Heart left ventricle (tissue), 16 donors: Measurements from ENCODE around the gene GRK3. TPM values are rescaled to one million over a fixed set of nuclear protein-coding genes. Genes with fewer than 3 reads are reported as not detected.

Source experiments
- ATAC-seq, 4 donors: fragments of 200-7000 bp; cut with Tn5 transposase; one replicate each; pipeline ENCODE4 v1.9.1; 2020 to 2022; ENCODE audit warnings: moderate library complexity in 4 of 4, mild to moderate bottlenecking in 3 of 4, moderate number of reproducible peaks in 1 of 4
- DNase-seq, 5 donors: peaks; one replicate each; pipeline ENCODE4 v3.0.0-alpha.2; 2020
- H3K27ac ChIP-seq, 12 donors: fragments of 200-600 bp; sonication (generic) in 4 of 12; one replicate each; pipeline versions ENCODE4 v1.5.0 to v1.8.0; 2016 to 2022; ENCODE audit warnings: mild to moderate bottlenecking in 2 of 12
- H3K27me3 ChIP-seq, 9 donors: fragments of 200-600 bp; sonication (generic) in 2 of 9; one replicate each; pipeline versions ENCODE4 v1.5.1 to v1.8.0; 2016 to 2022; ENCODE audit warnings: mild to moderate bottlenecking in 3 of 9
- H3K36me3 ChIP-seq, 9 donors: fragments of 200-600 bp; sonication (generic) in 2 of 9; one replicate each; pipeline versions ENCODE4 v1.5.0 to v1.8.0; 2018 to 2022; ENCODE audit warnings: mild to moderate bottlenecking in 2 of 9
- H3K4me1 ChIP-seq, 12 donors: fragments of 200-600 bp; sonication (generic) in 4 of 12; one replicate each; pipeline versions ENCODE4 v1.5.0 to v1.8.0; 2016 to 2022; ENCODE audit warnings: mild to moderate bottlenecking in 3 of 12
- H3K4me3 ChIP-seq, 12 donors: fragments of 200-600 bp; sonication (generic) in 4 of 12; one replicate each; pipeline versions ENCODE4 v1.5.0 to v1.8.0; 2017 to 2022; ENCODE audit warnings: mild to moderate bottlenecking in 9 of 12, moderate library complexity in 4 of 12
- H3K9me3 ChIP-seq, 12 donors: fragments of 200-600 bp; sonication (generic) in 4 of 12; one replicate each; pipeline versions ENCODE4 v1.5.0 to v1.8.0; 2016 to 2022; ENCODE audit warnings: mild to moderate bottlenecking in 1 of 12
- CTCF ChIP-seq, 12 donors: fragments of 200-600 bp; sonication (generic) in 4 of 12; IDR thresholded peaks; one replicate each; pipeline versions ENCODE4 v1.5.0 to v1.8.0; 2018 to 2022; ENCODE audit warnings: antibody characterized with exemption in 12 of 12, mild to moderate bottlenecking in 5 of 12
- POLR2A ChIP-seq, 2 donors: fragments of 450-650 bp; IDR thresholded peaks; one replicate each; pipeline ENCODE4 v1.6.1; 2017; ENCODE audit warnings: antibody characterized with exemption in 2 of 2, mild to moderate bottlenecking in 2 of 2, moderate library complexity in 2 of 2
- WGBS, 4 donors: extraction: QIAGEN DNeasy Blood & Tissue Kit in 2 of 4; methylation state at CpG; one replicate each; pipeline versions ENCODE4 v1.1.5 to v1.1.7; 2013 to 2018; 5-methylcytosine and 5-hydroxymethylcytosine counted together
- intact Hi-C, 10 donors: fragments of 100-400 bp; cut with DNase I; formaldehyde crosslinking; loops; one replicate each; pipeline versions ENCODE4 v1.11.1 to v1.14.2; 2022
- polyA plus RNA-seq, 2 donors: library from polyadenylated mRNA; stranded (reverse); fragments of 200-250 nt; gene quantifications; one replicate each; pipeline ENCODE4 v1.2.3, GENCODE V29; 2013
- total RNA-seq, 9 donors: library from RNA; depleted of rRNA in 2 of 9; stranded (reverse); fragments of >200 nt in 2 of 9; fragmentation: NEBNext Ultra II Directional in 3 of 9; extraction: Animal tissue kit (Norgen Biotek cat#: 25700) in 3 of 9; gene quantifications; one replicate each; pipeline versions ENCODE4 v1.1.0 to v1.2.4, GENCODE V29; 2016 to 2023
- donor health status: ischemic (EF 13 %, LVEDD 7.1; RV severe dilation, severe dysfunction).
- donor health status: healthy with polysubstance abuse.
- donor health status: DM: no; HTN: yes; CAD: no.
- donor health status: DM: no; HTN: no; CAD: no.
- donor health status: ischemic (EF 25% LVEDD 6.9; RV normal size, moderate dysfunction).
- donor health status: ischemic (EF 25% LVEDD 5.7; RV mildly dilated, moderate dysfunction).
- donor health status: healthy.
- donor health status: DM: yes; HTN: yes; CAD: no.
- donor health status: ischemic (EF 35%, LVEDD 5.7; RV mildly dilated, moderate dysfunction).
- donor health status: nonischemic (EF 11% LVEDD 7.7; RV severe dilation, severe dysfunction).
- donor health status: DM: yes; HTN: yes; CAD: no.
- donor health status: PGD.
- donor health status: ischemic (EF 29% LVEDD 5.4; RV normal size, mild dysfunction).
- donor health status: nonischemic (EF 23%, LVEDD 6.1; RV moderate dilation, normal function).

Gene GRK3
- total and polyA plus RNA-seq, 11 donors: 1.1 to 16.2 (median 5.9) TPM

GRCh38 chr22:25553131-25553530 lies 11.3 kb upstream of the GRK3 start:
- Histone ChIP-seq H3K36me3 (no peaks in the 10 kb centered on the region), H3K4me3 (no peak overlapping the region), H3K4me1 (peaks cover 0 to 20% (median 0%) of the 10 kb centered on the region in 12 donors), H3K27ac (no peak overlapping the region), H3K27me3 (no peaks in the 10 kb centered on the region), H3K9me3 (peaks cover 0 to 7% (median 0%) of the 10 kb centered on the region in 12 donors)
- DNase-seq: no peak
- no peak for TF ChIP-seq CTCF (IDR thresholded peaks at IDR 0.05)
- TF ChIP-seq POLR2A (IDR thresholded peaks at IDR 0.05): no peak
- intact Hi-C loops: no loop called here
- ATAC-seq: no peak
- 82 to 100% (median 95%) methylated on average over 2 of the region's 2 CpGs for WGBS, 4 donors

- Histone ChIP-seq H3K4me3 (no peak overlapping the region), H3K9me3 (peaks cover 0 to 7% (median 0%) of the 10 kb centered on the region in 12 donors), H3K27ac (no peak overlapping the region), H3K4me1 (peaks cover 0 to 20% (median 0%) of the 10 kb centered on the region in 12 donors), H3K27me3 (no peaks in the 10 kb centered on the region), H3K36me3 (no peaks in the 10 kb centered on the region)
- intact Hi-C loops: no loop called here
- TF ChIP-seq CTCF (IDR thresholded peaks at IDR 0.05): no peak
- no peak for TF ChIP-seq POLR2A (IDR thresholded peaks at IDR 0.05)
- no peak for DNase-seq
- WGBS, 4 donors: 53 to 78% (median 70%) methylated on average over 1 of the region's 1 CpG
- ATAC-seq: peak in 2 of 4 donors; percentile 13 to 28
Observed at GRCh38 chr22:25554238-25554671, 10.2 kb upstream of the GRK3 start.

- no peak overlapping the region for H3K4me3 ChIP-seq
- H3K4me1 ChIP-seq: peaks cover 0 to 20% (median 0%) of the 10 kb centered on the region in 12 donors
- peak in 1 of 4 donors; percentile 33 for ATAC-seq
- no peak overlapping the region for H3K27ac ChIP-seq
- 17 to 39% (median 34%) methylated on average over 2 of the region's 2 CpGs for WGBS, 4 donors
- no peaks in the 10 kb centered on the region for H3K36me3 ChIP-seq
- intact Hi-C loops: no loop called here
- H3K9me3 ChIP-seq: peaks cover 0 to 7% (median 0%) of the 10 kb centered on the region in 12 donors
- no peaks in the 10 kb centered on the region for H3K27me3 ChIP-seq
- TF ChIP-seq CTCF (IDR thresholded peaks at IDR 0.05) (no peak), POLR2A (IDR thresholded peaks at IDR 0.05) (no peak)
- DNase-seq: no peak
Observed at GRCh38 chr22:25554689-25555088, 9.8 kb upstream of the GRK3 start.

- no peak overlapping the region for H3K4me3 ChIP-seq
- intact Hi-C loops: no loop called here
- no peaks in the 10 kb centered on the region for H3K36me3 ChIP-seq
- H3K27me3 ChIP-seq: no peaks in the 10 kb centered on the region
- no peak for ATAC-seq
- no peak overlapping the region for H3K27ac ChIP-seq
- 59 to 68% (median 64%) methylated on average over 4 of the region's 4 CpGs for WGBS, 4 donors
- peaks cover 0 to 20% (median 0%) of the 10 kb centered on the region in 12 donors for H3K4me1 ChIP-seq
- TF ChIP-seq POLR2A (IDR thresholded peaks at IDR 0.05): no peak
- TF ChIP-seq CTCF (IDR thresholded peaks at IDR 0.05): no peak
- H3K9me3 ChIP-seq: peaks cover 0 to 7% (median 0%) of the 10 kb centered on the region in 12 donors
- no peak for DNase-seq
Observed at GRCh38 chr22:25555586-25555985, 8.9 kb upstream of the GRK3 start.
